Caco-2 (cell line): ENCODE data around the gene LINGO1. TPM values are rescaled to one million over a fixed set of nuclear protein-coding genes. Genes with fewer than 3 reads are reported as not detected.

Experiments used
- BruUV-seq: library from RNA; stranded (reverse); fragments of 400-500 nt; replicated peaks from 2 replicates; lab custom pipeline; 2021; lab: Mats Ljungman, UMichigan
- CTCF ChIA-PET: fragments of 300-600 bp; sonication (Branson Sonifier 250); formaldehyde crosslinking; loops from one replicate; lab custom pipeline; 2022; ENCODE audit warnings: antibody characterized with exemption; lab: Charles Lee
- POLR2A ChIA-PET: fragments of 300-600 bp; sonication (Branson Sonifier 250); formaldehyde crosslinking; loops from one replicate; lab custom pipeline; 2022; ENCODE audit warnings: antibody characterized with exemption; lab: Charles Lee
- DNase-seq, 2 experiments: peaks; one replicate each; pipeline versions ENCODE4 v3.0.0 to v3.0.0-alpha.2; 2020 to 2022
- H3K27me3 ChIP-seq: replicated peaks from 2 replicates; pipeline ENCODE4 v1.6.0; 2011; ENCODE audit warnings: low read length; ENCODE audit not compliant: control insufficient read depth, insufficient read depth
- H3K36me3 ChIP-seq: 2 replicates; pipeline ENCODE4 v1.5.1; 2011; ENCODE audit warnings: low read length; ENCODE audit not compliant: control insufficient read depth, insufficient read depth
- H3K4me1 ChIP-seq: fragments of 250-450 bp; sonication (Bioruptor Pico); 2 replicates; pipeline ENCODE4 v1.5.1; 2020; ENCODE audit warnings: mild to moderate bottlenecking
- H3K4me3 ChIP-seq: 2 replicates; pipeline ENCODE4 v1.5.1; 2011; ENCODE audit warnings: low read depth, mild to moderate bottlenecking, control low read depth, low read length
- H3K9me3 ChIP-seq: fragments of 250-450 bp; sonication (Bioruptor Pico); 2 replicates; pipeline ENCODE4 v1.5.1; 2020; ENCODE audit warnings: mild to moderate bottlenecking, moderate library complexity
- H3K27ac Mint-ChIP-seq: one replicate; pipeline ENCODE4 v1.8.0; 2022; ENCODE audit warnings: mixed read lengths; ENCODE audit not compliant: unreplicated experiment
- H3K27me3 Mint-ChIP-seq: one replicate; pipeline ENCODE4 v1.8.0; 2022; ENCODE audit warnings: mixed read lengths; ENCODE audit not compliant: insufficient read depth, unreplicated experiment
- H3K36me3 Mint-ChIP-seq: one replicate; pipeline ENCODE4 v1.8.0; 2022; ENCODE audit warnings: mild to moderate bottlenecking, mixed read lengths; ENCODE audit not compliant: insufficient read depth, unreplicated experiment
- H3K4me1 Mint-ChIP-seq: one replicate; pipeline ENCODE4 v1.8.0; 2022; ENCODE audit warnings: low read depth, mixed read lengths; ENCODE audit not compliant: unreplicated experiment
- H3K4me3 Mint-ChIP-seq: one replicate; pipeline ENCODE4 v1.8.0; 2022; ENCODE audit warnings: mild to moderate bottlenecking, moderate library complexity, mixed read lengths; ENCODE audit not compliant: unreplicated experiment
- H3K9me3 Mint-ChIP-seq: one replicate; pipeline ENCODE4 v1.8.0; 2022; ENCODE audit warnings: mixed read lengths; ENCODE audit not compliant: unreplicated experiment
- intact Hi-C: fragments of 100-400 bp; cut with micrococcal nuclease; formaldehyde crosslinking; loops from one replicate; pipeline ENCODE4 v1.10.0; 2022; ENCODE audit not compliant: unreplicated experiment
- total RNA-seq: library from RNA; stranded (reverse); gene quantifications from 2 replicates; pipeline ENCODE4 v1.2.3, GENCODE V29; 2022
- TF ChIP-seq, protein P1 (sequence below), 2 experiments: fragments of 200-600 bp in 1 of 2; IDR thresholded peaks; 1 replicate in 1 of 2; 2 replicates in 1 of 2; pipeline versions ENCODE4 v1.5.1 to v1.8.0; 2011 to 2022; ENCODE audit warnings: antibody characterized with exemption in 1 of 2, control low read depth in 1 of 2, inconsistent platforms in 1 of 2, low read depth in 1 of 2, low read length in 1 of 2, mild to moderate bottlenecking in 1 of 2, moderate library complexity in 1 of 2; ENCODE audit not compliant: insufficient read depth in 1 of 2, severe bottlenecking in 1 of 2, unreplicated experiment in 1 of 2

LINGO1 gene
- total RNA-seq, 1 experiment from 2014 or later: 1.4 TPM

DNA sequence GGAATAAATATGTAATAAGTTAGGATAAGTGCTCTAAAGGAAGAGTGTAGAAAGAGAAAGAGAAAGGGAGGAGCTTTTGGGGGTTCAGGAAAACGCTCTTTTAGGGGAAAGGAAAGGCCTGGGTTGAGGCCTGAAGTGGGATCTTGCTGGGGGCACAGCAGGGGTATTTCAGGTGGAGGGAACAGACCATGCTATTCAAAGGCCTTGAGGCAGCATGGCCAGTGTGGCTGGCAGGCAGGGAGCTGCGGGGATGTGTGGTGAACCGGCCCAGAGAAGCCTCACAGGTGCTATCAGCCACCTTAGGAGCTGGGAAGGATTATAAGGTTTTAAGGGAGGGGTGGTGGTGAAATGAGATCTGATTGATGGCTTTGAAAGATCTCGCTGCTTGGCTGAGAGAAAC is 66.6 kb downstream of the LINGO1 start:
- no peaks in the 10 kb centered on the region for H3K9me3 Mint-ChIP-seq
- Histone ChIP-seq H3K36me3 (no peaks in the 10 kb centered on the region), H3K9me3 (no peaks in the 10 kb centered on the region), H3K27me3 (no peaks in the 10 kb centered on the region), H3K4me3 (no peak overlapping the region), H3K4me1 (peaks cover 26% of the 10 kb centered on the region)
- ChIA-PET CTCF (no interaction called here), POLR2A (no interaction called here)
- no peak overlapping the region for H3K4me3 Mint-ChIP-seq
- H3K27ac Mint-ChIP-seq: peak overlapping the region; percentile 17
- no peaks in the 10 kb centered on the region for H3K36me3 Mint-ChIP-seq
- intact Hi-C loops: no loop called here
- peaks cover 8% of the 10 kb centered on the region for H3K4me1 Mint-ChIP-seq
- TF ChIP-seq, protein P1, sequence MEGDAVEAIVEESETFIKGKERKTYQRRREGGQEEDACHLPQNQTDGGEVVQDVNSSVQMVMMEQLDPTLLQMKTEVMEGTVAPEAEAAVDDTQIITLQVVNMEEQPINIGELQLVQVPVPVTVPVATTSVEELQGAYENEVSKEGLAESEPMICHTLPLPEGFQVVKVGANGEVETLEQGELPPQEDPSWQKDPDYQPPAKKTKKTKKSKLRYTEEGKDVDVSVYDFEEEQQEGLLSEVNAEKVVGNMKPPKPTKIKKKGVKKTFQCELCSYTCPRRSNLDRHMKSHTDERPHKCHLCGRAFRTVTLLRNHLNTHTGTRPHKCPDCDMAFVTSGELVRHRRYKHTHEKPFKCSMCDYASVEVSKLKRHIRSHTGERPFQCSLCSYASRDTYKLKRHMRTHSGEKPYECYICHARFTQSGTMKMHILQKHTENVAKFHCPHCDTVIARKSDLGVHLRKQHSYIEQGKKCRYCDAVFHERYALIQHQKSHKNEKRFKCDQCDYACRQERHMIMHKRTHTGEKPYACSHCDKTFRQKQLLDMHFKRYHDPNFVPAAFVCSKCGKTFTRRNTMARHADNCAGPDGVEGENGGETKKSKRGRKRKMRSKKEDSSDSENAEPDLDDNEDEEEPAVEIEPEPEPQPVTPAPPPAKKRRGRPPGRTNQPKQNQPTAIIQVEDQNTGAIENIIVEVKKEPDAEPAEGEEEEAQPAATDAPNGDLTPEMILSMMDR (IDR thresholded peaks at IDR 0.05; ENCODE audit: insufficient read depth in 1 of 2, low read depth in 1 of 2, low read length in 1 of 2, severe bottlenecking in 1 of 2, unreplicated experiment in 1 of 2): no peak
- no peak for DNase-seq
- no peaks in the 10 kb centered on the region for H3K27me3 Mint-ChIP-seq
- no TSS peak for BruUV-seq

DNA sequence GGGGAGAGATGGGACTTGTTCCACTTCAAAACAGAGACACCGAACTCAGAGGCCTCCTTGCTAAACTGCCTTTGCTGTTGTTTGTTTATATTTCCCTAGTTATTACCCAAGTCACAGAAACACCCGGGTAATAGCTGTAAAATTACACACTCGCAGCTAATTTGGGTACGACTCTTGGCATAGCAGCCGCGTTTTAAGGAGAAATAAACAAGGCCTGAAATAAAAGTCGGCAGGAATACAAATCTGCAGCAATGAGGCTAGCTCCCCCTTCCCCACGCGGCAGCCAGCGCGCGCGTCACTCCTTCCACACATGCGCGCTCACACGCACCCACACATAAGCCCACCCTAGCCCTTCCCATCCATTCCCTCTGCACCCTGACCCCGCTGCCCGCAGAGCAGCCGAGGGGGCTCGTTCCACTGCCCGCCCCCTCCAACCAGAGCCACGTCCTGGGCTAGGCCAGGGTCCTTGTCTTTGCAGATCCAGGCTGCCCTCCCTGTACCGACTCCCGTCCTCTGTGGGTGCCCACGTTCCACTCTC is 67.3 kb downstream of the LINGO1 start:
- Mint-ChIP-seq H3K9me3 (no peaks in the 10 kb centered on the region), H3K4me3 (no peak overlapping the region), H3K27ac (peak overlapping the region; percentile 17), H3K36me3 (no peaks in the 10 kb centered on the region), H3K27me3 (no peaks in the 10 kb centered on the region), H3K4me1 (peaks cover 8% of the 10 kb centered on the region)
- H3K9me3 ChIP-seq: no peaks in the 10 kb centered on the region
- no peaks in the 10 kb centered on the region for H3K27me3 ChIP-seq
- POLR2A ChIA-PET: no interaction called here
- H3K4me3 ChIP-seq: no peak overlapping the region
- no peaks in the 10 kb centered on the region for H3K36me3 ChIP-seq
- TF ChIP-seq, protein P1 (IDR thresholded peaks at IDR 0.05; ENCODE audit: insufficient read depth in 1 of 2, low read depth in 1 of 2, low read length in 1 of 2, severe bottlenecking in 1 of 2, unreplicated experiment in 1 of 2): no peak
- BruUV-seq: no TSS peak
- CTCF ChIA-PET: no interaction called here
- peaks cover 26% of the 10 kb centered on the region for H3K4me1 ChIP-seq
- intact Hi-C loops: no loop called here
- no peak for DNase-seq

GRCh38 chr15:77564938-77565337 is 67.8 kb downstream of the LINGO1 start:
- Mint-ChIP-seq H3K27me3 (no peaks in the 10 kb centered on the region), H3K4me1 (peaks cover 6% of the 10 kb centered on the region), H3K9me3 (no peaks in the 10 kb centered on the region), H3K27ac (no peak overlapping the region), H3K4me3 (no peak overlapping the region), H3K36me3 (no peaks in the 10 kb centered on the region)
- no peaks in the 10 kb centered on the region for H3K9me3 ChIP-seq
- no TSS peak for BruUV-seq
- intact Hi-C loops: no loop called here
- DNase-seq: no peak
- CTCF ChIA-PET: no interaction called here
- TF ChIP-seq, protein P1 (IDR thresholded peaks at IDR 0.05; ENCODE audit: insufficient read depth in 1 of 2, low read depth in 1 of 2, low read length in 1 of 2, severe bottlenecking in 1 of 2, unreplicated experiment in 1 of 2): no peak
- no peaks in the 10 kb centered on the region for H3K36me3 ChIP-seq
- no peak overlapping the region for H3K4me3 ChIP-seq
- H3K4me1 ChIP-seq: peaks cover 21% of the 10 kb centered on the region
- no peaks in the 10 kb centered on the region for H3K27me3 ChIP-seq
- POLR2A ChIA-PET: no interaction called here
